ENCODE data around the gene SMTN.
"Not testable (repeated sequence)": the region's sequence is repeated elsewhere in the genome, so short reads cannot be mapped to it uniquely, and the experiment has no call there.

Gene SMTN

DNA sequence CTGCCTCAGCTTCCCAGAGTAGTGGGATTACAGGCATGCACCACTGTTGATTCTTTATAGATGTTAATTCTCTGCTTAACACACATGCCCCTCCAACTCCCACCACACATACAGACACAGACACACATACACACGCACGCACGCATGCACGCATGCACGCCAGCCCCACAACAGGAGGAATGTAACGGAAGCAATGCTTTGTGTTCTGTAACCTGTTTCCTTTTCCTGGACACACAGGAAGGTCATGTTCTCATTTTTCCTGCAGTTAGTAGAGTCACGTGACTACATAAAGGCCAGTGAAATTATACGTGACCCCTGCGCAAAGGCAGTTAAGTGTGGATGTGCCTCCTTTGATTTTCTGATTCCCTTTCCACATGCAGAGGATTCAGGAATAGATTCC lies 8.0 kb upstream of the SMTN start:
- not testable (repeated sequence) for DNase-seq

- not testable (repeated sequence) for DNase-seq
Observed at GRCh38 chr22:31073545-31074145, 7.5 kb upstream of the SMTN start.

DNA sequence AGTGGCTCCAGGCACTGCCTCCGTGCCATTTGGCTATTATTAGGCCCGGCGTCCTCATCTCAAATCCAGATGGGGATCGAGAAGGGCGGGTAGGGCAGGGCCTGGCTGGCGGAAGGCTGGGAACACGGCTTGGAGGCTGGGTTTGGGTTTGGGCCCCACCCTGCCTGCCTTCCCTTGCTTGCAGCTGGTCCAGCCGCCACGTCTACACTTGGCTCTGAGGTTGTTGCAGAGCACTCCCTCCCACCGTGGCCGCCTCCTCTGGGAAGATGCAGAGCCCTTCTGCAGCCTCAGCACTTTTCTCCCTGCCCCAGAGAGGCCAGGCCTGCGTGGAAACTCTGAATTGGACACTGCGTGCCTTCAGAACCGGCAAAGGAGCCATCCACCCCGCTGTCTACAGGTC lies 5.2 kb upstream of the SMTN start:
- DNase-seq = peak; percentile 86

GRCh38 chr22:31077681-31078080 lies 3.4 kb upstream of the SMTN start:
- DNase-seq = no peak

- DNase-seq = not testable (repeated sequence)
Observed at GRCh38 chr22:31078389-31078788, 2.7 kb upstream of the SMTN start.

DNA sequence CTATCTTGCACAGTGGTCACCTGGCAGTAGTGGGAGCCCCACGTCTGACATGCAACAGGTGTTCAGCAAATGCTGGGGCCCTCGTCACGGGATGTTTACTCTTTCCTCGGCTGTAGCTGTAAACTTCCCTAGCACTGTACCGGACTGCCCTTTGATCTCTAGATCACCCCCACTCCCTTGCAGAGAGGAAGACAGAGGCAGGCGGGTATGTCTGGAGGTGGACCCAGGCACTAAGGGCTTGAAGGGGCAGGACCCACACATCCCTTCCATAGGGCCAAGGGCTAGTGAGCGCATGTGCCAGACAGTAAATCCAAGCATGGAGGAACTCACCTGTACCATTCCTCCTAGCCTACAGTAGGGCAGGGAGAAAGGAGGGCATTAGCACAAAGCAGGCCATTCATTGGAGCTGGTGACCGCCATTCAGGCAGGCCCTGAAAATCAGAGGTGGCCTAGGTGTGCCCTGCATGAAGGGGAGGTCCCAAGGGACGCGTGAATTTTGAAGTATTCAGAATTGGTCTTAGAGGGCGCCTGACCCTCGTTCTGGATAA lies 1.9 kb upstream of the SMTN start:
- no peak for DNase-seq

DNA sequence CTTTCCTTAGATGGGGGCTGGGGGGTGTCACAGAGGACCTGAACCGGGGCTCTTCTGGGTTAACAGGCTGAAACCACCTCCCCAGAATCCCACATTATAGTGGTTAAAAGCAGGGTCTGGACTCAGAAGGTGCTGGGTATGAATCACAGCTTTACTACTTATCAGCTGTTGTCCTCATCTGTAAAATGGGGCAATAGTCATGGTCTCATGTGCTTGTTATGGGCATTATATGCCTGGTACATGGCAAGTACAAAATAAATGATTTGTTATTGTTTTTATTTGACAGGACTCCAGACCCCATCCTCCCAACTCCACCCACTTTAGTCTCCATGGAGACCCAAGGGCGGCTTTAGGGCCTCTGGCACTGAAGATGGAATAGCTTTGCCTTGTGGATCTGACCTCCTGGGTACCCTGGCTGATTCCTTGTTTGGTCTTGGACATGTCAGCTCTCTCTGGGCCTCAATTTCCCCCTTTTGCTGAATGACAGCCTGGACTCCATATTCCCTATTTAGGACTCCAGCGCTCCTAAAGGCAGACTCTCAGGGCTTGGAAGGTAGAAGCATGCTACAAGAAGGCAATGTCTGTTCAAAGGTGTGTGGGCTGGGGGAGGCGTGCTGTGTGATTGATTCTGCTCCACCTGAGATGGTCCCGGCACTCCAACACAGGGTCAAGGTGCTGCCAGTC lies 812 bp upstream of the SMTN start:
- no peak for DNase-seq

GRCh38 chr22:31081963-31082605 lies 966 bp downstream of the SMTN start:
- DNase-seq = peak; percentile 44

DNA sequence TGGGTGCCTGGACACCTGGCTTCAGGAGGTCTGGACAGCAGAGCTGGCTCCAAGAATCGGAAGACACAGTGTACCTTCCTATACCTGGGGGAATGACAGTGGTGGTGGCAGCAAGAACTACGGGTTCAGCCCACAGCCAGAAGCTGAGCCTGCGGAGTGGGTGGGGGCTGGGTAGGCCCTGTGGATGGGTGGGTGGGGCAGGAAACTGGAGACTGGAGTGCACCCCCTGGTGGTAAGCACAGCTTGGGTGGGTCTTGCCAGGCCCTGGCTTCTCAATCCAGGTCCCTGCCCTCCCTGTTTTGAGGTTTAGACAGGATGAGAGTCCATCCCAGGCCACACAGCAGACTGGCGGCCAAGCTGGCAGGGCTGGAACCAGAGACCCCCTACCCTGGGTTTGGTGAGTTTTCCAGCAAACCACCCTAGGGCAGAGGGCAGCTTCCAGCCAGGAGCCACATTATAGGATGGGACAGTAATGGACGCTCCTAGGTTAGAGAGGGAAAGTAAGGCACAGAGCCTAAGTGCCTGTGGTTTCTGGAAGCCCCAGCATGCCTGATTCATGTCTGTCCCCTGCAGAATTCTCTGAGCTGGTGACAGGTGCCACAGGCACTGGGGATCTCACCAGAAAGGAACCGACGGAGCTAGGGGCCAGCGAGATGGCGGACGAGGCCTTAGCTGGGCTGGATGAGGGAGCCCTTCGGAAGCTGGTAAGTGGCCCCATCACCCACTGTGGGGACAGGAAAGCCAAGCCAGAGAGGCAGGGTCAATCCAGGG lies 1.7 kb downstream of the SMTN start:
- peak; percentile 71 for DNase-seq

- no peak for DNase-seq
Observed at GRCh38 chr22:31083377-31083768, 2.3 kb downstream of the SMTN start.

- DNase-seq = no peak
Observed at GRCh38 chr22:31083923-31084810, 3.0 kb downstream of the SMTN start.

DNA sequence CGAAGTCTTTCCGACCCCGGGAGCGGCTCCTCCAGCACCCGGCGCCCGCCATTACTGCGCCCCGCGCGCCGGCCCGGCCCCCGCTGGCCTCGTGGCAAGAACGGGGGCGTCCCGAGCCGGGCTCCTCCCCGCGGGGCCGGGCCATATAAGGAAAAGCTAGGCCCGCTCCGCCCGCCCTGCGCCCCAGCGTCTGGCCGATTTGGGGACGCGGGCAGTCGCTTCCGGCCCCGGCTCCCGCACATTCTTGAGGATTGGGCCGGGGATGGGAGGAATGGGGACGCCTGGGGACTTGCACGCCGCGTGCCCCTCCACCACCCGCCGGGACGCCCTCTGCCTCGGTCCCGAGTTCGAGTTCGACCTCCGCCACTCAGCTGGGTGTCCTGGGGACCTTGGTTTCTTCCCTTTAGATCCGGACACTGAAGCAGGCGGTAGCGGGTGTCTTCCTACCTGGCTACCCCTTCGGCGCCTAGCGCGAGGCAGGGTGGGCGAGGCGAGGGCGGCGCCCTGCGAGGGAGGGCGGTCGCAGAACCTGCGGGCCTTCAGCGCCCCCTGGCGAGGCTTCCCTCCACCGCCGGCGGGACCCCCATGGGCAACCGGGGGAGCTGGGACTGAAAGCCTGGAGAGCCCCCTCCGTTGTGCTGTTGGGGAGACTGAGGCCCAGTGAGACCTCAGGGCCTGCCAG lies 3.8 kb downstream of the SMTN start:
- DNase-seq = peak; percentile 95

DNA sequence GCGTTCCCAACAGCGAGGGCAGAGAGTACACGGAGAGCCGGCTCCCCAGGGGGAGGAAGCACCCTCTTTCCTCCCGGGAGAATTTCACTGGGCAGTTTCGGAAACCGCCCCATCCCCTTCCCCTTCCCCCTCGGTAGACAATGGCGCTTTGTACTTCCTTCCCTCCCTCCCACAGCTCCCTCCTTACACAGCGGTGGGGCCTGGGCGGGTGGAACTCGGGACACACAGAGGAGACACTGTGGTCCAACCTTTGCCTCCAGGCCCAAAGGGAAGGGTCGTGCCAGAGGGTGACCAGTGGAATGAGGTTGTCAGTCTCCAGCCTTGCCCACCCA lies 4.3 kb downstream of the SMTN start:
- no peak for DNase-seq

DNA sequence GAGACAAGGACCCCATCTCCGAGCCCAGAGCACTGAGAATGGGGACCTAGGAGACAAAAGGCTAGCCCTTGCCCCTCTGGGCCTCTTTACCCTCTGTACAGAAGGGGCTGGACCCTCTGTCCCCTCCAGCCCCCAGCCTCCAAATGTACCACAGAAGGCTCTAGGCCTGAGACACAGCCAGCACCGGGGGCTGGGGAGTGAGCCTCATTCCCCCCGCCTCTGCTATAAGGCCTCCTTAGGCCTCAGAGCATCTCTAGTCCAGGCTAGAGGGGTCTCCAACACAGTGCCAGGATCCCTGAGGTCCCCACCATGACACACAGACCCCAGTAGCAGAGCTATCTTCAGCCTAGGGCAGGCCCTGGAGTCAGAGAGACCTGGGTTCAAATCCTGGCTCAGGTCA lies 4.8 kb downstream of the SMTN start:
- no peak for DNase-seq

- no peak for DNase-seq
Observed at GRCh38 chr22:31086703-31087330, 5.7 kb downstream of the SMTN start.

DNA sequence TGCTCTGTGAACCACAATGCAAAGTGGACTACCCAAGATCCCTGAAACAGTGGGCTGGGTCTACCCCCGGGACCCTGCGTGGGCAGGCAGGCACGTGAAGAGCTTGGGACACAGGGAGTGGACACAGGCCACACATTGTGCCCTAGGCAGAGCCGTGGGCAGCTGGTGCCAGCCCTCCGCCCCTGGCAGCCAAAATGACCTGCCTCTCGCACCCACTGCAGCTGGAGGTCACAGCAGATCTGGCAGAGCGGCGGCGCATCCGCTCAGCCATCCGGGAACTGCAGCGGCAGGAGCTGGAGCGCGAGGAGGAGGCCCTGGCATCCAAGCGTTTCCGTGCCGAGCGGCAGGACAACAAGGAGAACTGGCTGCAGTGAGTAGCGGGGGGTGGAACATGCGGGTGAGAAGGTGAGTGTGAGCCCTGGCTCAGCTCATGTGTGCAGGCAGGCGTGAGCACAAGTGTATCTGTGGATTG lies 6.7 kb downstream of the SMTN start:
- DNase-seq = no peak

GRCh38 chr22:31088233-31088986 lies 7.3 kb downstream of the SMTN start:
- DNase-seq = no peak

DNA sequence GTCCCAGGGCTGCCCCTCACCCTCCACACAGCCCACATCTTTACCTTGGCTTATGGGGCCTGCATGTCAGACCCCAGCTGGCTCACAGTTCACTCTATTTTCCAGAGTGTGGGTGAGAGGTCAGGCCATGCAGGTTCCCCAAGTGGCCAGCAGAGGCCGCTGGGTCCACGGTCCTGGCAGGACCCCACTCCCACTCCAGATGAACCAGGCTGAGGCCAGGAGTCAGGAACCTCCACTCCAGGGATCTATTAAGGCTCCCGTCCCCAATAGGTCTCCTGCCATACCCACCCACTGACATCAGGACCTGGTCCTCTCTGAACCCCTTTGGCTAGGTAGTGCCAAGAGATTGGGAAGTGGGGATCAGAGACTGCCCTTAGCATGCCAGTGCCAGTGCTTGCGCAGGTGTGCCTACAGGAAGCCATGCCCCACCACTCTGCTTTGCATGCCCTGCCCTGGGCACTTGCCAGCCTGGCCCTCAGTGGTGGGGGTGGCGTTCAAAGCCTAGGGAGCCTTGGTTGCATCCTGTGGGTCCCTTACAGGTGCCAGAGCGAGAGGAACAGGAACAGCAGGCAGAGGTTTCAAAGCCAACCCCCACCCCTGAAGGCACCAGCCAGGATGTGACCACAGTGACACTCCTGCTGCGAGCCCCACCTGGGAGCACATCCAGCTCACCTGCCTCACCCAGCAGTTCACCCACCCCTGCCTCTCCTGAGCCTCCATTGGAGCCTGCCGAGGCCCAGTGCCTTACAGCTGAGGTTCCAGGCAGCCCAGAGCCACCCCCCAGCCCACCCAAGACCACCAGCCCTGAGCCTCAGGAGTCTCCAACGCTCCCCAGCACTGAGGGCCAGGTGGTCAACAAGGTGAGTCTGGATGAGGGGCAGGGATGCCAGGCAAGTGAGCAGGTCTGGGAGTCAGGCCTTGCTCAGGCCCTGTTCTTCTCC lies 8.3 kb downstream of the SMTN start:
- DNase-seq = no peak

All from fibroblast of skin of scalp (primary cell).